CD4-positive, alpha-beta T cell treated with Interleukin-6 at 100 ng/mL for 8 hours (primary cell): Measurements from ENCODE around the gene UBE2H.
"Not testable (repeated sequence)": the region's sequence is repeated elsewhere in the genome, so short reads cannot be mapped to it uniquely, and the experiment has no call there.

Source experiments
- DNase-seq: peaks from one replicate; pipeline ENCODE4 v3.0.0-alpha.2; 2020; ENCODE audit warnings: mixed read lengths, low spot score

Gene UBE2H

GRCh38 chr7:129908181-129908580, 44.6 kb downstream of the UBE2H start:
- DNase-seq: no peak

GRCh38 chr7:129907122-129907736, 45.5 kb downstream of the UBE2H start:
- no peak for DNase-seq

DNA sequence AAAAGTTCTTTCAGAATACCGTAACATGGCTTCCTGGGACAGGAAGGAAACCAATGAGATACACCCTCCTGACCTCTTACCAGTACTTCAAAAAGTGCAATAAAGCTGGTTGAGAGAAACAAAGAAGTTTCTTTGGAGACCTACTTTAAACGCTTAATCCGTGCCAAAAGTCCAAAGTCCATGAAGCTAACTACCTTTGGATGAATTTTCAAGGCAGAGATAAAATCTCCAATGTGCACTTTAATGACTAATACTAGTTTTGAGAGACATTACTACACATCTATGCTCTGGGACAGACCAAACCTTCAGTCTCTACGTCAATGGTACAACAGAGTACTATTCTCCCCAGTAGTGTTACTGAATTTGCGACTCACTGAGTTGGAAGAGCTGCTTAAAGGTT, 46.1 kb downstream of the UBE2H start:
- peak; percentile 35 for DNase-seq

DNA sequence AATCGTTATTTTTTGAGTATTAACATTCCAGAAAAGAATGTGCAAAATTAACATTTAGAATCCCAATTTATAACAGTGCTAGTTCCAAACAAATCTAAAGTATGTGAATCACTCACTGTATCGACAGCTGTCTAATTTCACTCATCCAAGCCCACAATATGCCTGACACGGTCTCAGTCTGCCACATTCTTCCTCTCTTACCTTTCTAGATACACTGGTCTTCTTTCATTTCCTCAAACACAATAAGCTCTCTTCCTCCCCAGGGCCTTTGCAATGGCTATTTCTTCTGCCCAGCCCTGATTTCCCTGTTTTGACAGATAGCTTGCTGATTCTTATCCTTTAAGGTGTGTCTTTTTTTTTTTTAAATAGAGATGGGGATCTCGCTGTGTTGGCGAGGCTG, 48.8 kb downstream of the UBE2H start:
- DNase-seq: no peak

GRCh38 chr7:129902788-129903422, 49.9 kb downstream of the UBE2H start:
- no peak for DNase-seq

DNA sequence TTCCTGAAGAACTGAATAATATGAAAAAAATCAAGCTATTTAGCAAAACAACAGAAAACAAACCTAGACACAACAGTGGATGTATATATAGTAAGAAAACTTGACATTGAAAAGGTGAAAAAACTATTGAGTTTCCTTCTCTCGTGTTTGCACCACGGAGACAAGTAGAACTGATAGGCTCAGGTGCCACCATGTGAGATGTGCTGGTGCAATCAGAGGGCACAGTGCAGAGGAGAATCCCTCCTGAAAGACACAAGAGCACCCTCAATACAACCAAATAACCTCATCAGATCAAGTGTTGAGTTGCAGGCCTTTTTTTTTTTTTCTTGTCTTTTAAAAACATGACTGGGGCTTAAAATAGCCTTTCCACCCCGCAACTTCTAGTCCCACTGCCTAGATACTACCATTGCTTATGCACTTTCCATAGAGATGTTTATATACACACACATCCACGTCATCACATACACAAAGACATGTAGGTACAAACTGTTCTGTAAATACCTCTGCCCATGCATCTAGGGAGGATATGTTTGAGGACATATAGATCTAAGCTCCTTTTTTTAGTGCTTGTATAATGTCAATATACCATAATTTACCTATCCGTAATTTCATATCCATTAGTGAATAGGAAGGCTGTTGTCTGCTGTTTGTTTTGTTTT, 54.1 kb downstream of the UBE2H start:
- no peak for DNase-seq

- DNase-seq: no peak
Observed at GRCh38 chr7:129898007-129898406, 54.8 kb downstream of the UBE2H start.

GRCh38 chr7:129896568-129897382, 56.0 kb downstream of the UBE2H start:
- DNase-seq: no peak

- DNase-seq: not testable (repeated sequence)
Observed at GRCh38 chr7:129894184-129894583, 58.6 kb downstream of the UBE2H start.

- DNase-seq: no peak
Observed at GRCh38 chr7:129890090-129890489, 62.7 kb downstream of the UBE2H start.

DNA sequence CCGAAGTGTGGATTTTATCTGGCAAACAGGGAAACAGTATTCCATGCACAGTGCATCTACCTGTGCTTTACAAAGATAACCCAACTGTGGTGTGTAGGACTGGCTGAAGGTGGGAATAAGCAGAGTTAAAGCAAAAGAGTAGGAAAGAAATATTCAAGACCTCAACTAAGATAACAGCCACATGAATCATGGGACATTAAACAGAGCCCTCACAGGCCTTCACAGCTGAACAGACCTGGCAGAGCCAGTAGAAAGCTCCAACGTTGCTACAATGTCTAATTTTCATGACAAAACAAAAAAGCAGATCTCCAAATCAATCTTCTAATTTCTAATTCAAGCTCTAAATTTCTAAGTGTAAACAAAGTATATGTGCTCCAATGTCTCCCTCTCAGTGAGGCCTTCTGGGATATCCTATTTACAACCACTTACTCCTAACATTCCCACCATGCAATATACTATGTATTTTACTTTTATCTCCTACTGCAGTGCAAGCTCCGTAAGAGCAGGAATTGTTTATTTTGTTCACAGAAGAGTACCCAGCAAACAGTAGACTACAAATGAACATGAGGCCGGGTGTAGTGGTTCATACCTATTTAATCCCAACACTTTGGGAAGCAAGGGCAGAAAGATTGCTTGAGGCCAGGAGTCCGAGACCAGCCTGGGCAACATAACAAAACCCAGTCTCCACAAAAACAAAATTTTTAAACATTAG, 63.5 kb downstream of the UBE2H start:
- no peak for DNase-seq

- no peak for DNase-seq
Observed at GRCh38 chr7:129887865-129888264, 64.9 kb downstream of the UBE2H start.

- DNase-seq: no peak
Observed at GRCh38 chr7:129886818-129887186, 66.0 kb downstream of the UBE2H start.

- DNase-seq: no peak
Observed at GRCh38 chr7:129886167-129886817, 66.5 kb downstream of the UBE2H start.

DNA sequence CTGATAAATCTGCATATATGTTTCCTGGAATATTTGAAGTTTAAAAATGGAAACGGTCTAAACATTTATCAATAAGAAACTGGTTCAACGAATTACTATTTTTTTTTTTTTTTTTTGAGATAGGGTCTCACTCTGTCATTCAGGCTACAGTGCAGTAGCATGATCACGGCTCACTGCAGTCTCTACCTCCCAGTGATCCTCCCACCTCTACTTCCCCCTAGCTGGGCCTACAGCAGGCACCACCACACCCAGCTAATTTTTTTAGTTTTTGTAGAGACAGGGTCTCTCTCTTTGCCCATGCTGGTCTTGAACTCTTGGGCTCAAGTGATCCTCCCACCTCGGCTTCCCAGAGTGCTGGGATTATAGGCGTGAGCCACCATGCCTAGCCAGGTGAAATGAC, 68.3 kb downstream of the UBE2H start:
- no peak for DNase-seq

GRCh38 chr7:129883151-129883550, 69.6 kb downstream of the UBE2H start:
- no peak for DNase-seq

DNA sequence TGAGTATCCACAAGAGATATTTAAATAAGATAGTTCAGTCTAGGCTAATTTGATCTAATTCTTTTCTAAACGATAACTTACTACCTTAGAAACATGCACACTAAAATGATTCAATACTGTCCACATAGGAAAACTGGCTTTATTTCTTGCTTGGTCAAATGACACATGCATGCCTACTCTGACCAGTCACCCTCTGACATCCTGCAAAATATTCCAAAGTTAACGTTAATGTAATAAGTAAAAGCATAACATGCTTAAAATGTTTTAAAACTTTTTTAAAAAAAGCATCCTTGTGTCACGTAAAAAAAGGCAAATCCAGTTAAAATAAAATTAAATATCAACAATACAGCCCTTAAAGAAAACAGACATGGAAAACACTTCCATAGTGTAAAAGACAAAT, 70.2 kb downstream of the UBE2H start:
- no peak for DNase-seq

DNA sequence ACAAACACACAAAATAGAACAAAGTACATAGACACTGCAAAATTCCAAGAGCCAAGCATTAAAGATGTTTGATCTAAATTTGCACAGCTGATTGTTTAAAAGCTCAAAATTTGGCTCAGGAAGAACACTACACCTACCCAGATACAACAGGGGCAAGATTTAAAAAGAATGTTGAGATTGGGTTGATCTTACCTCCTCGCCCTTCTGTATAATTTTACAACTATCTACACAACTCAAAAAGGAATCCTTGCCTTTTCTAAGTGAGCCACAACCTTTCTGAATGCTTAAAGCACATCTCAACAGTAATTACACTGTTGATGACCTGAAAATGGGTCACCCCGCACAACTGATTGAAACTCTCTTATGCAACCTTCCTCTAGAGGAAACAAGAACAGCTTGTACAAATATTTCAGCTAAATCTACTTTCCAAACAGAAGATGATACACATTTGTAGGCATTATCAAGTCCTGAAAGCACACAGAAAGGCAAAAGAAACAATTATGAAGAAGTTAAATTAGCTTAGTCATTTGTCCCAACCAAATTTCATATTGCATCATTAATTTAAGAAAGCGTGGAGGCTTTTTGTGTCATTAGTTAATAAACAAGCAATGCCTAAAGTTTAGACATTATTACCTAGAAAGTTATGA, 75.5 kb downstream of the UBE2H start:
- DNase-seq: no peak

DNA sequence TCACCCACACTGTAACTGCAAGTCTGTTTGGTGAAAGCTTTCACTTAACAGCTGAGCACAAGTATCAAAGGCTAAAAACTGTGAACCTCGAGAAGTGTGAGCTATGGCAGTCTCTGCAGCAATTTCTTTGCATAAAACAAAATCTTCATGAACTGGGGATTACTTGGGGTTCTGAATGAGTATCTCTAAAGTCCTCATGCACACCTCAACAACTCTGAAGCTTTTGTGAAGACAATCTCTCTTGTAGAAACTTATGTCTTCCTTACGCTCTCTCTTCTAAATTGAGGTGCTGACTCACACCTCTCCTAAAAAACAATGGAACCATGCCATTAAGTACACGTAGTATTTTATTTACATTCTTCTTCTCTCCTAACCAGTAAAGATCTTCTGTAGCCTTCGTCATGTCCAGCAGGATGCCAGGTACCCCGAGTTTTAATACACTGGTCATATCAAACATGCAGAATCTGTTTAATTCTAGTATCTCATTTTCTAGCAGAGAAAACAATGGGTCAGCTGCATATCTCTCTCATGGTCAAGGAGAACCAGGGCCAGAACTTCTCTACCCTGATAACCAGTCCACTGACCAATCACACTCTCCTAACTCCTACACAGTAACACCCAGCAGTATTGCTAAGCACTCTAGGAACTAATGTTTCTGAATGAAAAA, 76.9 kb downstream of the UBE2H start:
- DNase-seq: no peak

- DNase-seq: no peak
Observed at GRCh38 chr7:129875160-129875559, 77.6 kb downstream of the UBE2H start.

DNA sequence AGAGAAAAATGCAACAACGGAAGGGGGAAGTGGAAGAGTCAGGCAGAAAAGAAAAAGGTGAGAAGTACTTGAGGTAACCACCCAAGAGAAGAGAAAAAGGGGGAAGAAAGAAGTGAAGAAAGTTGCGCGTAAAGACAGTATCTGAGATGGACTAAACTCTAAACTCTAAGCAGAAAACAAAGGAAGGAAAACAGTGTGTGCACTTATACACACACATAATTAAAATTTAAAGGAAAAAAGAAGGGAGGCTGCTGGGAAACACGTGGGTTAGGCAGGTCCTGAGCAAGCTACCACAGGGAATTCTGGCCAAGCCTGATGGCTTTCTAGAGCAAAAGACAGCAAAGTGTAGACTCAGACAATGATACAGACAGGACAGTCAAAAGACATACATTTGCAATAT, 78.0 kb downstream of the UBE2H start:
- no peak for DNase-seq
